ENCODE data around the gene BAIAP2L1.

DNA sequence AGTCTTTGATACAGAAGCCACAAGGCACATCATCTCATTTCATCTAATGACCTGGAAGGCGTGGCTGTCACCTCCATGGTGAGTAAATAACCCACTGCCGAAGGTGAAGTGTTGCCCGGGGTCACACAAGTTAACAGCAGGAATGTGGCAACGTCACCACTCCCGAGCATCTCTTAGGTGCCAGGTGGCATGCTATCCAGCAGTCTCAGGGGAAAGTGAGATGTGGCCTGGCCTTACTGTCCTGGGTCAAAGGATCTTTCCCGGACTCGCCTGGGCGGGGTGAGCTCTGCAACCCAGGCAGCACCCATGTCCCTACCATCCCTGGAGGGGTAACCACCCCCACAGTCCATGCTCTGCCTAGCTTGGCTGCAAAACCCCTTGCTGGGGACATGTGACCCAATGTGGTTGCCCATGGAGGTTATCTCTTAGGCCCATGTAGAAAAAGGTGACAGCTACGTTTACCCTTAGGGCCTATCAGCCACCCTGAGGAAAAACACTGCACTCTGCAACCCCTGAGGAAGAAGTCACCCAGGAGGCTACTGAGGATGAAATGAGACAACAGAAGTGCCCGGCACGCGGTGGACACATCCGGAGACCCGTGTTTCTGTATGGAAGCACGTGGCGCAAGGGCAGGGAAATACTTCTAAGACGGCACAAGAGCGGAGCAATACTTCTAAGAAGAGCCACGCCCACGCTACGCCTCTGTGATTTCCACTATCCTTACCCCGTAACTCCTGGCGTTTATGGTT, 52.0 kb downstream of the BAIAP2L1 start:
- TF ChIP-seq CTCF (IDR thresholded peaks at IDR 0.05; ENCODE audit: extremely low read depth in 1 of 2, insufficient read depth in 1 of 2, low read depth in 1 of 2, low read length in 2 of 2) (no peak), POLR2AphosphoS5 (IDR thresholded peaks at IDR 0.05; ENCODE audit: insufficient read depth, low read depth, low read length) (no peak), EZH2 (IDR thresholded peaks at IDR 0.05; ENCODE audit: borderline replicate concordance, low read depth, low read length, severe bottlenecking) (no peak), POLR2A (IDR thresholded peaks at IDR 0.05; ENCODE audit: low read depth, low read length) (no peak), JUN (IDR thresholded peaks at IDR 0.05; ENCODE audit: borderline replicate concordance, insufficient read depth, insufficient read length, low read depth) (no peak)
- TF ChIP-seq, protein P1, sequence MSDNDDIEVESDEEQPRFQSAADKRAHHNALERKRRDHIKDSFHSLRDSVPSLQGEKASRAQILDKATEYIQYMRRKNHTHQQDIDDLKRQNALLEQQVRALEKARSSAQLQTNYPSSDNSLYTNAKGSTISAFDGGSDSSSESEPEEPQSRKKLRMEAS (IDR thresholded peaks at IDR 0.05; ENCODE audit: insufficient read depth, insufficient read length) = no peak

Measured in endothelial cell of umbilical vein (primary cell).